Fibroblast of skin of right quadriceps (primary cell): ENCODE results near the gene CNTN6.
"Not testable (repeated sequence)": the region's sequence is repeated elsewhere in the genome, so short reads cannot be mapped to it uniquely, and the experiment has no call there.

Source experiments
- DNase-seq: peaks from one replicate; pipeline ENCODE4 v3.0.0-alpha.2; 2013

Gene CNTN6

GRCh38 chr3:1292571-1293071, 199.8 kb downstream of the CNTN6 start:
- DNase-seq: no peak

- peak; percentile 9 for DNase-seq
Measured at GRCh38 chr3:1294586-1294985, 201.8 kb downstream of the CNTN6 start.

GRCh38 chr3:1318296-1319005, 225.6 kb downstream of the CNTN6 start:
- no peak for DNase-seq

- DNase-seq: no peak
Measured at GRCh38 chr3:1326546-1326945, 233.7 kb downstream of the CNTN6 start.

GRCh38 chr3:1330107-1330506, 237.3 kb downstream of the CNTN6 start:
- DNase-seq: no peak

- no peak for DNase-seq
Measured at GRCh38 chr3:1346386-1346785, 253.6 kb downstream of the CNTN6 start.

GRCh38 chr3:1348547-1348946, 255.7 kb downstream of the CNTN6 start:
- DNase-seq: no peak

GRCh38 chr3:1350885-1351284, 258.1 kb downstream of the CNTN6 start:
- DNase-seq: no peak

GRCh38 chr3:1355691-1356090, 262.9 kb downstream of the CNTN6 start:
- DNase-seq: no peak

GRCh38 chr3:1356101-1356500, 263.3 kb downstream of the CNTN6 start:
- DNase-seq: no peak

- no peak for DNase-seq
Measured at GRCh38 chr3:1365528-1365927, 272.7 kb downstream of the CNTN6 start.

GRCh38 chr3:1374471-1374870, 281.6 kb downstream of the CNTN6 start:
- no peak for DNase-seq

GRCh38 chr3:1375145-1375544, 282.3 kb downstream of the CNTN6 start:
- DNase-seq: no peak

- DNase-seq: no peak
Measured at GRCh38 chr3:1380926-1381646, 288.3 kb downstream of the CNTN6 start.

GRCh38 chr3:1381647-1382036, 288.8 kb downstream of the CNTN6 start:
- DNase-seq: no peak

GRCh38 chr3:1387396-1387905, 294.6 kb downstream of the CNTN6 start:
- DNase-seq: not testable (repeated sequence)

GRCh38 chr3:1394188-1394587, 301.4 kb downstream of the CNTN6 start:
- no peak for DNase-seq

GRCh38 chr3:1400571-1400970, 307.7 kb downstream of the CNTN6 start:
- no peak for DNase-seq

- peak; percentile 15 for DNase-seq
Measured at GRCh38 chr3:1404270-1404962, 311.6 kb downstream of the CNTN6 start.

- no peak for DNase-seq
Measured at GRCh38 chr3:1406250-1406649, 313.4 kb downstream of the CNTN6 start.

GRCh38 chr3:1421577-1421976, 328.8 kb downstream of the CNTN6 start:
- DNase-seq: no peak

GRCh38 chr3:1423566-1424089, 330.8 kb downstream of the CNTN6 start:
- no peak for DNase-seq

- DNase-seq: no peak
Measured at GRCh38 chr3:1439395-1439794, 346.6 kb downstream of the CNTN6 start.
